ENCODE measurements around the gene SLC25A19.
A peak's percentile ranks its signal among the peaks of the same experiment; 100 is the strongest.
"Not testable (repeated sequence)": the region's sequence is repeated elsewhere in the genome, so short reads cannot be mapped to it uniquely, and the experiment has no call there.

SLC25A19 gene

GRCh38 chr17:75267411-75268232, 21.6 kb downstream of the SLC25A19 start:
- no peak for DNase-seq (ENCODE audit: low spot score)

- no peak for DNase-seq (ENCODE audit: low spot score)
Observed at GRCh38 chr17:75267153-75267410, 22.2 kb downstream of the SLC25A19 start.

- no peak for DNase-seq (ENCODE audit: low spot score)
Observed at GRCh38 chr17:75266316-75267152, 22.7 kb downstream of the SLC25A19 start.

GRCh38 chr17:75265614-75266315, 23.5 kb downstream of the SLC25A19 start:
- no peak for DNase-seq (ENCODE audit: low spot score)

- no peak for DNase-seq (ENCODE audit: low spot score)
Observed at GRCh38 chr17:75263055-75263454, 26.2 kb downstream of the SLC25A19 start.

GRCh38 chr17:75262112-75262606, 27.1 kb downstream of the SLC25A19 start:
- peak; percentile 31 for DNase-seq (ENCODE audit: low spot score)

GRCh38 chr17:75261336-75262111, 27.7 kb downstream of the SLC25A19 start, which contains the start of the genes GGA3 and MRPS7:
TSS of gene GGA3 (minus strand) at chr17:75261606. CDS start at chr17:75261587, 19 bp downstream.
TSS of gene MRPS7 (plus strand) at chr17:75261879. CDS start at chr17:75261901, 22 bp downstream.
- DNase-seq (ENCODE audit: low spot score): peak; percentile 96

GRCh38 chr17:75260641-75261335, 28.4 kb downstream of the SLC25A19 start:
- no peak for DNase-seq (ENCODE audit: low spot score)

GRCh38 chr17:75257228-75257627, 32.0 kb downstream of the SLC25A19 start:
- DNase-seq (ENCODE audit: low spot score): not testable (repeated sequence)

- not testable (repeated sequence) for DNase-seq (ENCODE audit: low spot score)
Observed at GRCh38 chr17:75255954-75256698, 33.1 kb downstream of the SLC25A19 start.

GRCh38 chr17:75252039-75252816, 37.0 kb downstream of the SLC25A19 start:
- DNase-seq (ENCODE audit: low spot score): no peak

GRCh38 chr17:75250009-75250471, 39.2 kb downstream of the SLC25A19 start:
- DNase-seq (ENCODE audit: low spot score): peak; percentile 78

GRCh38 chr17:75249564-75249963, 39.7 kb downstream of the SLC25A19 start:
- no peak for DNase-seq (ENCODE audit: low spot score)

GRCh38 chr17:75246404-75246803, 42.8 kb downstream of the SLC25A19 start:
- DNase-seq (ENCODE audit: low spot score): no peak

- DNase-seq (ENCODE audit: low spot score): no peak
Observed at GRCh38 chr17:75245011-75245410, 44.2 kb downstream of the SLC25A19 start.

GRCh38 chr17:75244133-75244866, 44.9 kb downstream of the SLC25A19 start:
- DNase-seq (ENCODE audit: low spot score): no peak

GRCh38 chr17:75242461-75243042, 46.7 kb downstream of the SLC25A19 start:
- DNase-seq (ENCODE audit: low spot score): no peak

GRCh38 chr17:75241996-75242460, 47.2 kb downstream of the SLC25A19 start:
- peak; percentile 74 for DNase-seq (ENCODE audit: low spot score)
